Lower leg skin (tissue), 3 donors: ENCODE measurements around the gene NIPAL3.
"Not testable (repeated sequence)": the region's sequence is repeated elsewhere in the genome, so short reads cannot be mapped to it uniquely, and the experiment has no call there.

Experiments
- CTCF ChIP-seq, 3 donors: fragments of 450-650 bp; IDR thresholded peaks; one replicate each; pipeline ENCODE4 v1.5.1; 2016; ENCODE audit warnings: antibody characterized with exemption in 3 of 3, mild to moderate bottlenecking in 3 of 3, moderate library complexity in 2 of 3
- POLR2A ChIP-seq, 2 donors: fragments of 450-650 bp; IDR thresholded peaks; one replicate each; pipeline ENCODE4 v1.6.1; 2016 to 2017; ENCODE audit warnings: antibody characterized with exemption in 2 of 2, mild to moderate bottlenecking in 1 of 2, moderate library complexity in 1 of 2

DNA sequence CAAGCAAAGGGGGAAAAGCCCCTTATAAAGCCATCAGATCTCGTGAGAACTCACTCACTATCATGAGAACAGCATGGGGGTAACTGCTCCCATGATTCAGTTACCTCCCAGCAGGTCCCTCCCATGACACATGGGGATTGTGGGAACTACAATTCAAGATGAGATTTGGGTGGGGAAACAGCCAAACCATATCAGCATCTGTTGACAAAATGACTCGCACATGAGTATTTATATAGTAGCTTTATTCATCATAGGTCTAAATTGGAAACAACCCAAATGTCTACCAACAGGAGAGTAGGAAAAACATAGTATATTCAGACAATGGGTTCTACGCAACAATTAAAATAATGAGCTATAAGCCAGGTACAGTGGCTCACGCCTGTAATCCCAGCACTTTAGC is 46.5 kb downstream of the NIPAL3 start:
- TF ChIP-seq POLR2A, CTCF (IDR thresholded peaks at IDR 0.05): not testable (repeated sequence)
